H1 (cell line): ENCODE measurements around the gene ARHGAP25. TPM values are rescaled to one million over a fixed set of nuclear protein-coding genes. Genes with fewer than 3 reads are reported as not detected.

Experiments used
- CTCF ChIA-PET: fragments of 300-600 bp; sonication (Branson Sonifier 250); formaldehyde crosslinking; loops from one replicate; lab custom pipeline; 2021; ENCODE audit not compliant: partially characterized antibody; lab: Charles Lee
- POLR2A ChIA-PET: fragments of 300-600 bp; sonication (Branson Sonifier 250); formaldehyde crosslinking; loops from one replicate; lab custom pipeline; 2021; ENCODE audit warnings: inconsistent platforms; ENCODE audit not compliant: partially characterized antibody; lab: Charles Lee
- DNase-seq, 2 experiments: peaks; one replicate each; pipeline versions ENCODE4 v3.0.0 to v3.0.0-alpha.2; 2010 to 2022; ENCODE audit warnings: low spot score in 2 of 2, low read depth in 1 of 2, mixed read lengths in 1 of 2
- FAIRE-seq: peaks from 2 replicates; lab custom pipeline; 2011; peaks lifted over from hg19 to GRCh38; lab: Jason Lieb, UNC
- H2AFZ ChIP-seq: 2 replicates; pipeline ENCODE4 v1.8.1; 2012; ENCODE audit warnings: low read length, inconsistent platforms
- H2AK5ac ChIP-seq: 2 replicates; pipeline ENCODE4 v1.6.1; 2013; ENCODE audit warnings: low read depth, low read length
- H2BK120ac ChIP-seq: replicated peaks from 2 replicates; pipeline ENCODE3; 2013; ENCODE audit warnings: low read depth, low read length, inconsistent platforms
- H2BK12ac ChIP-seq: 2 replicates; pipeline ENCODE4 v1.6.1; 2013; ENCODE audit warnings: low read depth, low read length
- H2BK15ac ChIP-seq: 2 replicates; pipeline ENCODE4 v1.6.1; 2013; ENCODE audit warnings: low read length
- H2BK20ac ChIP-seq: 2 replicates; pipeline ENCODE4 v1.6.1; 2013; ENCODE audit warnings: low read length
- H2BK5ac ChIP-seq: 2 replicates; pipeline ENCODE4 v1.6.1; 2013; ENCODE audit warnings: low read depth, low read length
- H3K14ac ChIP-seq: 2 replicates; pipeline ENCODE4 v1.6.1; 2013; ENCODE audit warnings: inconsistent platforms; ENCODE audit not compliant: insufficient read length
- H3K18ac ChIP-seq: 2 replicates; pipeline ENCODE4 v1.6.1; 2013; ENCODE audit warnings: low read length; ENCODE audit errors: extremely low read depth
- H3K23ac ChIP-seq: 2 replicates; pipeline ENCODE4 v1.6.1; 2013; ENCODE audit warnings: inconsistent platforms; ENCODE audit not compliant: insufficient read length
- H3K23me2 ChIP-seq: 2 replicates; pipeline ENCODE4 v1.6.1; 2013; ENCODE audit warnings: low read depth, low read length
- H3K27ac ChIP-seq: 2 replicates; pipeline ENCODE4 v1.6.1; 2011; ENCODE audit warnings: low read depth, low read length, inconsistent platforms
- H3K27me3 ChIP-seq, 4 experiments: replicated peaks in 1 of 4; 1 replicate in 1 of 4; 2 replicates in 3 of 4; pipeline versions ENCODE4 v1.6.1 to v1.8.1; 2011 to 2013; ENCODE audit warnings: low read length in 3 of 4, mild to moderate bottlenecking in 3 of 4, inconsistent platforms in 2 of 4, mixed read lengths in 2 of 4, moderate library complexity in 1 of 4; ENCODE audit not compliant: control insufficient read depth in 3 of 4, insufficient read depth in 3 of 4; ENCODE audit errors: extremely low read depth in 1 of 4
- H3K36me3 ChIP-seq, 4 experiments: 2 replicates each; pipeline versions ENCODE4 v1.6.1 to v1.8.1; 2011 to 2013; ENCODE audit warnings: mild to moderate bottlenecking in 4 of 4, low read length in 3 of 4, moderate library complexity in 2 of 4, control low read depth in 1 of 4, inconsistent platforms in 1 of 4; ENCODE audit not compliant: insufficient read depth in 4 of 4, control insufficient read depth in 2 of 4
- H3K4ac ChIP-seq: replicated peaks from 2 replicates; pipeline ENCODE3; 2013; ENCODE audit warnings: low read length, low read depth, mixed read lengths, inconsistent platforms; ENCODE audit not compliant: insufficient read length
- H3K4me1 ChIP-seq, 4 experiments: replicated peaks in 1 of 4; 1 replicate in 1 of 4; 2 replicates in 3 of 4; pipeline versions ENCODE4 v1.6.1 to v1.8.1; 2011 to 2013; ENCODE audit warnings: low read length in 3 of 4, inconsistent platforms in 2 of 4, mixed read lengths in 1 of 4; ENCODE audit not compliant: insufficient read depth in 4 of 4, control insufficient read depth in 3 of 4
- H3K4me2 ChIP-seq, 2 experiments: 2 replicates each; pipeline versions ENCODE4 v1.6.1 to v1.8.1; 2011 to 2013; ENCODE audit warnings: low read depth in 2 of 2, low read length in 2 of 2, control low read depth in 1 of 2, inconsistent platforms in 1 of 2, mild to moderate bottlenecking in 1 of 2; ENCODE audit not compliant: insufficient read depth in 1 of 2
- H3K4me3 ChIP-seq, 4 experiments: fragments of 200-600, 300-600 bp in 1 of 4; sonication (generic), shearing (Covaris generic), sonication (Bioruptor Twin) in 1 of 4; 2 replicates each; pipeline versions ENCODE4 v1.5.1 to v1.8.1; 2011 to 2016; ENCODE audit warnings: low read length in 4 of 4, low read depth in 3 of 4, control low read depth in 2 of 4, inconsistent platforms in 2 of 4, mild to moderate bottlenecking in 2 of 4, mixed read lengths in 1 of 4, moderate library complexity in 1 of 4; ENCODE audit not compliant: insufficient read depth in 2 of 4; ENCODE audit errors: extremely low read depth in 1 of 4
- H3K56ac ChIP-seq: replicated peaks from 2 replicates; pipeline ENCODE3; 2013; ENCODE audit warnings: low read depth, mild to moderate bottlenecking, mixed read lengths, low read length, inconsistent platforms; ENCODE audit not compliant: insufficient read length
- H3K79me1 ChIP-seq: 2 replicates; pipeline ENCODE4 v1.6.1; 2013; ENCODE audit warnings: low read depth, low read length, control low read depth
- H3K79me2 ChIP-seq, 2 experiments: 2 replicates each; pipeline versions ENCODE4 v1.6.1 to v1.8.1; 2012 to 2013; ENCODE audit warnings: low read length in 2 of 2, mild to moderate bottlenecking in 2 of 2, inconsistent platforms in 1 of 2; ENCODE audit not compliant: insufficient read depth in 2 of 2, control insufficient read depth in 1 of 2
- H3K9ac ChIP-seq, 4 experiments: replicated peaks in 1 of 4; 1 replicate in 1 of 4; 2 replicates in 3 of 4; pipeline versions ENCODE4 v1.6.1 to v1.8.1; 2011 to 2013; ENCODE audit warnings: low read depth in 3 of 4, low read length in 3 of 4, control low read depth in 2 of 4, mild to moderate bottlenecking in 2 of 4, moderate library complexity in 2 of 4, inconsistent platforms in 1 of 4; ENCODE audit errors: extremely low read depth in 1 of 4
- H3K9me3 ChIP-seq, 2 experiments: 2 replicates each; pipeline versions ENCODE4 v1.6.1 to v1.8.1; 2012 to 2013; ENCODE audit warnings: mild to moderate bottlenecking in 2 of 2, moderate library complexity in 2 of 2, control low read depth in 1 of 2, inconsistent platforms in 1 of 2, low read depth in 1 of 2, low read length in 1 of 2, mixed read lengths in 1 of 2; ENCODE audit not compliant: insufficient read depth in 2 of 2
- H4K20me1 ChIP-seq, 2 experiments: replicated peaks in 1 of 2; 2 replicates each; pipeline versions ENCODE3 to v1.8.1; 2011 to 2013; ENCODE audit warnings: inconsistent platforms in 2 of 2, low read length in 2 of 2, mild to moderate bottlenecking in 1 of 2; ENCODE audit not compliant: insufficient read depth in 2 of 2, control insufficient read depth in 1 of 2
- H4K5ac ChIP-seq: 2 replicates; pipeline ENCODE4 v1.6.1; 2013; ENCODE audit warnings: low read length, low read depth, mixed read lengths, inconsistent platforms; ENCODE audit not compliant: insufficient read length
- H4K8ac ChIP-seq: 2 replicates; pipeline ENCODE4 v1.8.0; 2013; ENCODE audit warnings: mild to moderate bottlenecking, moderate library complexity, low read length, inconsistent platforms; ENCODE audit not compliant: insufficient read depth; ENCODE audit errors: extremely low read depth
- H4K91ac ChIP-seq: replicated peaks from 2 replicates; pipeline ENCODE3; 2013; ENCODE audit warnings: low read length, mixed read lengths, inconsistent platforms; ENCODE audit not compliant: insufficient read length
- ASH2L ChIP-seq: fragments of 200-600, 300-600 bp; sonication (generic); IDR thresholded peaks from one replicate; pipeline ENCODE4 v1.7.1; 2017; ENCODE audit warnings: low read length
- NRF1 ChIP-seq: IDR thresholded peaks from 2 replicates; pipeline ENCODE4 v1.6.1; 2011; ENCODE audit warnings: mild to moderate bottlenecking, low read depth, low read length, improper control_type of control experiment
- TAF7 ChIP-seq: optimal IDR thresholded peaks from 2 replicates; pipeline ENCODE3; 2011; ENCODE audit warnings: low read depth, mild to moderate bottlenecking, inconsistent platforms, low read length, moderate library complexity, borderline replicate concordance
- WGBS, 2 experiments: shearing (Covaris generic) in 1 of 2; methylation state at CpG; one replicate each; pipeline versions ENCODE4 v1.1.6 to v1.1.7; 2013 to 2015; ENCODE audit warnings: low lambda C conversion rate in 2 of 2, mixed read lengths in 2 of 2, inconsistent platforms in 1 of 2, low coverage in 1 of 2, missing lambda C conversion rate in 1 of 2; ENCODE audit not compliant: insufficient replicate concordance in 2 of 2, insufficient coverage in 1 of 2, insufficient read length in 1 of 2; ENCODE audit errors: extremely low coverage in 1 of 2, missing lambda C conversion rate in 1 of 2; 5-methylcytosine and 5-hydroxymethylcytosine counted together
- polyA plus RNA-seq, 7 experiments: library from polyadenylated mRNA; depleted of rRNA in 3 of 7; stranded (reverse) in 5 of 7; unstranded in 2 of 7; fragments of >200 nt in 5 of 7; fragments of 200-250 nt in 2 of 7; gene quantifications; 1 replicate in 5 of 7; 2 replicates in 1 of 7; 4 replicates in 1 of 7; pipeline versions ENCODE4 v1.2.1 to v1.2.3, GENCODE V29; 2011 to 2013; ENCODE audit warnings: missing spikeins in 2 of 7, mixed read lengths in 2 of 7
- total RNA-seq: library from RNA; stranded (reverse); fragmentation: NEBNext Ultra II Directional; extraction: Animal tissue kit (Norgen Biotek cat#: 25700); gene quantifications from 2 replicates; pipeline ENCODE4 v1.2.1, GENCODE V29; 2021

ARHGAP25 gene
- total and polyA plus RNA-seq, 2 of the 8 experiments (the other 6 are each of a cell fraction or from before 2014, with no cell fraction given) = 1.00 to 1.2 TPM

DNA sequence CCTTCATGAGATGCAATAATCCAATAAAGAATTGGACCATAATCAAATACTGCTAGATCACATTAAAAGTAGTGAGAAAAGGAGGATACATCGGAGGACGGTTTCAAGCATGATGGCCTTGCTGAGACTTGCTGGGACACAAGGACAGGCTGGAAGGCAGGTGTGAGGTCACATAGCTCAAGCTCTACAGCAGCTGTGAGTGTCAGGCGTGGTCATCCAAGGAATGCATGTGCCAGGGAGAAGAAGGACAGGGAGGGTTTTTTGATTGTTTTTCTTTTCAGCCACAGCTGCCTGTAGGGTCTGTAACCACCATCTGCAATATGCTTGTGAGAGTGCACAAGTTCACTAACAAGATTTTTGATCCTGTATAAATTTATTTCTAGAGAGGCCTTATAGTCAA, 79.0 kb downstream of the ARHGAP25 start:
- Histone ChIP-seq H2BK20ac (no peak overlapping the region), H3K79me2 (no peaks in the 10 kb centered on the region)
- FAIRE-seq = no peak

More for the DNA sequence above, 79.0 kb downstream of the ARHGAP25 start:
- no peak overlapping the region for H3K4me3 ChIP-seq
- no peak overlapping the region for H2AK5ac ChIP-seq
- H4K8ac ChIP-seq = no peak overlapping the region
- peaks cover 0 to 2% (median 1%) of the 10 kb centered on the region in 4 experiments; a peak in 2 of 7 replicates for H3K4me1 ChIP-seq
- H3K4ac ChIP-seq = no peak overlapping the region
- H3K23me2 ChIP-seq = no peaks in the 10 kb centered on the region
- no peak overlapping the region for H2AFZ ChIP-seq
- no peak overlapping the region for H3K23ac ChIP-seq
- CTCF ChIA-PET = no interaction called here
- 85% methylated on average over 3 of the region's 3 CpGs; no CpG with 5 or more reads in 1 of the 2 experiments for WGBS, 2 experiments
- H4K5ac ChIP-seq = no peak overlapping the region
- no peaks in the 10 kb centered on the region for H3K79me1 ChIP-seq
- no peaks in the 10 kb centered on the region for H3K36me3 ChIP-seq
- no peak overlapping the region for H3K56ac ChIP-seq
- no peak for DNase-seq
- no peaks in the 10 kb centered on the region for H3K27me3 ChIP-seq
- H4K20me1 ChIP-seq = no peaks in the 10 kb centered on the region
- H3K14ac ChIP-seq = no peak overlapping the region
- no peak overlapping the region for H2BK5ac ChIP-seq
- no peaks in the 10 kb centered on the region for H3K9me3 ChIP-seq
- H2BK12ac ChIP-seq = no peak overlapping the region
- POLR2A ChIA-PET = no interaction called here
- TF ChIP-seq NRF1 (no peak), ASH2L (no peak), TAF7 (no peak)
- no peak overlapping the region for H4K91ac ChIP-seq
- H3K4me2 ChIP-seq = no peak overlapping the region
- H3K9ac ChIP-seq = no peak overlapping the region
- no peak overlapping the region for H2BK15ac ChIP-seq
- H2BK120ac ChIP-seq = no peak overlapping the region
- no peak overlapping the region for H3K18ac ChIP-seq
- H3K27ac ChIP-seq = no peak overlapping the region
